Measurements from ENCODE around the gene ATP5PO.
"Not testable (repeated sequence)": the region's sequence is repeated elsewhere in the genome, so short reads cannot be mapped to it uniquely, and the experiment has no call there.

ATP5PO gene

GRCh38 chr21:33897739-33898138 is 17.9 kb downstream of the ATP5PO start:
- FAIRE-seq = peak; percentile 53

- FAIRE-seq = no peak
These were observed 18.5 kb downstream of the ATP5PO start for GRCh38 chr21:33897098-33897497.

DNA sequence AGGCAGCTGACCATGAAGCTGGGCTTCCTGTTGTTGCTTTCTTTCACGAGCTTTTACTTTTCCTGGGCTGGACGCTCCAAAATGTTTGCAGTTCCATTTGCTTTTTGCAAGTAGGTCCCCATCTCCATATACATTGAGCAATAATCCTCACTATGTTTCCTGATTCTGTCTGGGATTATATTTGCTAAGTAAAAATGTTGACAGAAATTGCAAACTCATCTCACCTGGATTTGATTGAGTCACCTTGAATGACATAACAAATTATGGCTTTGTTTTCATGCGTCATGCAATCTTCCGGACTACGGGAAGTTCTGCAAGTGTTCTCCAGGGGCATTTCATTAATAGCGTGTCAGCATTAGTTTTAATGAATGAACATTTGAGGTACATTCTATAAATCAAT is 18.9 kb downstream of the ATP5PO start:
- no peak for FAIRE-seq

- no peak for FAIRE-seq
These were observed 20.2 kb downstream of the ATP5PO start for GRCh38 chr21:33895356-33895755.

DNA sequence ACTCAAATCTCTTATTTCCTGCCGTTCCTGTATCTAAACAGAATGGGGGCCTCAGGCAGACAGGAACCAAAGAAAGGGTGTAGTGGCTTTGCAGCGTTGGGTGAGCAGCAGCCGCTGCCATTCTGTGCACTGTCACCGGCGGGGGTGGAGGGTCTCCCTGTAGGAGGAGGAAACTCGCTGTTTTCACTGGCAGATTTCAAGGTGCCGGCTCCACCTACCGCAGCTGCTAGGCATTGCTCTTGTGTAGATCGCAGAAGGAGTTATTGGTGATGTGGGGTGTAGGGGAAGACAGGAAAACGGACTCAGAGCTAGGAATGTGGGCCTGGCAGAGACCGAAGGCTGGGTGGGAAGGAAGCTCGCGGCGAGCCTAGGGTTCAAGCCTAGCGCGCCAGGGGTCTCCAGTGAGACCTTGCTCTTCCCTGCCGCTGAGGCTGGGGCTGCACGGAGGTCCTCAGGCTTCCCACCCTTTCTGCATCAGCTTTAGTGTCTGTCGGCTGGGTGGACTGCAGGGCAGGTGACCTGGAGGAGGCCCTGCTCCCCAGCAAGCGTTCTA is 20.8 kb downstream of the ATP5PO start:
- no peak for FAIRE-seq

- no peak for FAIRE-seq
These were observed 21.7 kb downstream of the ATP5PO start for GRCh38 chr21:33893917-33894316.

DNA sequence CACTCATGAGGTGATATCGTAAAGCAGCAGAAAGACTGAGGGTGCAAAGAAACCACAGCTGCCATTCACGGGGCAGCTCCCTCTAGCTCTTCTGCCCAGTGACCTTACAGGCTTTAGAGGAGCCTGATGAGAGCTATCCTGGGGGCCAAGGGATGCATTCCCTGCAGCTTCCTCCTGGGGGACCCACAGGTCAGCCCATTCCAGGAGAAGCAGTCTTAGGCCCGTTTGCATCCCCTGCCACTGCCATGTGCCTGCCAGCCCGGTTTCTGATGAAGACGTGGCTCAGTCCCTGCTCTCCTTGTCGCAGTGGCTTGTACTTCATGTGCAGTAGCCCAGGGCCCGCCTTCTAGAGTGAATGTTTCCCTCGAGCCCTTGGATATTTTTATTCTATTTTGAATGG is 22.8 kb downstream of the ATP5PO start:
- no peak for FAIRE-seq

GRCh38 chr21:33890187-33890586 is 25.4 kb downstream of the ATP5PO start:
- no peak for FAIRE-seq

- no peak for FAIRE-seq
These were observed 29.3 kb downstream of the ATP5PO start for GRCh38 chr21:33886321-33886720.

- FAIRE-seq = no peak
These were observed 30.5 kb downstream of the ATP5PO start for GRCh38 chr21:33885172-33885514.

DNA sequence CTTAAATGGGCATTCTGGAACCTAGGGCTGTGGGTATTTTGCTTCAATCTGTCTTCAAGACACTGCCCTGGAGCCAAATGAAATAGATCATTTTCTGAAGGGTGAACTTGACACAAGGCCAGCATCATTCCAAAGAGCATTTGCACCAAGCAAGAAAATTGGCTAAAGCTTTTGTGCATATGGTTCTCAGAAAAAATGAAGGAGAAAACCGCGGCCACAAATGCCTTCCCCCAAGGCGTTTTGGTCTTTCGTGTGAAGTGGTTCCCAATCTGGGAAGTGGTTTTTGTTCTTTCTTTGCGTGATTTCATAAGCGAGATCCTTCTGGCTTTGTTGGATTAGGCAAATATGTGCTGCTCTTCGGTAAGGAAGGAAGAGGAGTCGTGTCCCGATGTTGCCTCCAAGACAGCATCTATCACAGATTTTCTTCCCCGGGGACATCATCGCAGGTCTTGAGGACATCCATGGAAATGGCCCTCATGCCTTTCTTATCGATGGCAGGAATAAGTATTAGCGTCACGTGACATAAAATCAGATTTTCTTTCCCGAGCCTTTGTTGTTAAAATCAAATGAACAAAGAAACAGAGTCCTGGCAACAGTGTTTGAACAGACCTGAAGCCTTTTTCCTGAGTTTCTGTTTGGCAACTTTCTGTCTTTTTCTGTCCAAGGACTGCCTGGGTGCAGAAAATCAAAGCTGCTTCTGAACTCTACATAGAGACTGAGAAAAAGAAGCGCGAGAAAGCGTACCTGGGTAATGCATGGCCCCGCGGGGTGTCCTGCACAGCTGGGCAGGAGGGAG is 31.0 kb downstream of the ATP5PO start:
- no peak for FAIRE-seq

- FAIRE-seq = no peak
These were observed 32.5 kb downstream of the ATP5PO start for GRCh38 chr21:33883118-33883517.

- FAIRE-seq = no peak
These were observed 33.7 kb downstream of the ATP5PO start for GRCh38 chr21:33881689-33882440.

GRCh38 chr21:33880626-33881025 is 35.0 kb downstream of the ATP5PO start:
- no peak for FAIRE-seq

GRCh38 chr21:33878824-33879223 is 36.8 kb downstream of the ATP5PO start:
- no peak for FAIRE-seq

GRCh38 chr21:33875026-33875695 is 40.4 kb downstream of the ATP5PO start:
- no peak for FAIRE-seq

- FAIRE-seq = no peak
These were observed 41.4 kb downstream of the ATP5PO start for GRCh38 chr21:33874161-33874560.

DNA sequence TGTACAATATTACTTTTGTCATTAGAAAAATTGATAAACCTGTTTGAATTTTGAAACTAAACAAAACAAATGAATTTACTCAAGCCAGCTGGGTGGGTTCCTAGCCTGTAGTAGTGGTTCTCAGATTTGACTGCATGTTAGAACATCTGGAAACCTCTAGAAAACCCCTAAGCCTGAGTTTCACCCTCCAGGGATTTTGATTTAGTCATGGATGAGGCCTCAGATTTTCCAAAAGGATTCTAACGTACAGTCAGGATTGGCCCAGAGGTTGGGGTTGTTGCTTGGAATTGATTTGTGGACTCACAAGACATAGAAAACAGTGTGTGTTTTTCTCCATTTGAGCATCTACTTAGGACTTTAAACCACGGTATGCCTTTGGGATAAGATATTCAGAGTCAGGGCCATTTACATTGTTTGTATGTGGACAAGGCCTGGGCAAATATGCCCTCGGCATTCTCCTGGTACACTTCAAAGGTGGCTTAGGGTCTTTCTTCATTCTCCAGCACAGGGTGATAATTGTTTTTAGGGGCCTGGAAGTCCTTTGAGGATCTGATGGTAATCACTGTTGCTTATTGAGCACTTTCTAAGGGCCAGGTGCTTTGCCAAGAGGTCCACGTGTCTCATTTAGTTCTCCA is 42.6 kb downstream of the ATP5PO start:
- FAIRE-seq = no peak

DNA sequence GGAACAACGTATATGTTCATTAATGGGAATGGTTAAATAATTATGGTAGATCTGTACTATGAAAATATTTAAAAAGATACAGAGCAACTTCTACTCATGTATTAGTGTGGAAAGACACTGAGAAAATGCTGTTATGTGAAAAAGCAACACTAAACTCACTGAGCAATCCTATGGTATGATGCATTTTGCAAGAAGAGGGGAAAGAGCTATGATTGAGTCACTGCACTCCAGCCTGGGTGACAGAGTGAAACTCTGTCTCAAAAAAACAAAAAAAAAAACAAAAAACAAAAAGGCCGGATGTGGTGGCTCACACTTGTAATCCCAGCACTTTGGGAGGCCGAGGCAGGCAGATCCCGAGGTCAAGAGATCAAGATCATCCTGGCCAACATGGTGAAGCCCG is 44.4 kb downstream of the ATP5PO start:
- FAIRE-seq = no peak

- no peak for FAIRE-seq
These were observed 44.8 kb downstream of the ATP5PO start for GRCh38 chr21:33870768-33871167.

GRCh38 chr21:33869873-33870272 is 45.7 kb downstream of the ATP5PO start:
- no peak for FAIRE-seq

GRCh38 chr21:33867868-33868267 is 47.7 kb downstream of the ATP5PO start:
- FAIRE-seq = not testable (repeated sequence)

DNA sequence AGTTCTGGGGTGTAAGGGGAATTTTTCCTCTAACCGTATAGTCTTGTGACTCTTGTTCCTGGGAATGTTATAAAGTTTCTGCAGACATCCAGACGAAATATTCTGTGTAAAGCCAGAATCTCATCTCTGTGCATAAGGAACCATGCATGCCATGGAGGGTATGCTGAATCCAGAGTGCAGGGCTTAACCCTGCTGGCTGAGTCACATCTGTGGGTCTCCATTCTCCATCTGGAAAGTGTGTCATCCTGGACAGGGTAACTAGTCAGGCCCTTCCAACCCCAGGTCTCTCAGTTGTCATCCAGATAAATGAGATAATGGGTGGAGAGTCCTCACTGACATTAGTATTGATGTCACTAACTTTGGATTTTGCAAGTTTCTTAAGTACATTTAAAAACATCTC is 48.8 kb downstream of the ATP5PO start:
- no peak for FAIRE-seq

All from A204.1 (cell line).